ENCODE results near the gene PI4K2B.

Gene PI4K2B

GRCh38 chr4:25312496-25313200 lies 78.8 kb downstream of the PI4K2B start, which contains the start of gene ZCCHC4 (continued):
- TF ChIP-seq GLI4 (tag by site-specific recombination; IDR thresholded peaks at IDR 0.05) = 0 out of 2 replicates have a peak, but pooled peaks have one; percentile 62
- no peak for TF ChIP-seq MEIS1 (CRISPR knock-in tag; IDR thresholded peaks at IDR 0.05; ENCODE audit: borderline replicate concordance)
- TF ChIP-seq SALL2 (tag by site-specific recombination; IDR thresholded peaks at IDR 0.05; ENCODE audit: borderline replicate concordance) = no peak
- TF ChIP-seq ZNF510 (tag by site-specific recombination; IDR thresholded peaks at IDR 0.05; ENCODE audit: insufficient replicate concordance) = no peak
- no peak for TF ChIP-seq ZNF311 (tag by site-specific recombination; IDR thresholded peaks at IDR 0.05; ENCODE audit: borderline replicate concordance)
- TF ChIP-seq ZNF292 (tag by site-specific recombination; IDR thresholded peaks at IDR 0.05; ENCODE audit: borderline replicate concordance, low read depth) = no peak
- TF ChIP-seq REPIN1 (tag by site-specific recombination; IDR thresholded peaks at IDR 0.05; ENCODE audit: low read depth) = no peak
- TF ChIP-seq ZNF324 (tag by site-specific recombination; IDR thresholded peaks at IDR 0.05) = peak; percentile 87
- TF ChIP-seq ZBTB44 (tag by site-specific recombination; IDR thresholded peaks at IDR 0.05) = peak; percentile 79
- peak; percentile 94 for TF ChIP-seq SP3 (tag by site-specific recombination; IDR thresholded peaks at IDR 0.05)
- no peak for TF ChIP-seq ZNF664 (tag by site-specific recombination; IDR thresholded peaks at IDR 0.05)
- TF ChIP-seq ZNF266 (tag by site-specific recombination; IDR thresholded peaks at IDR 0.05; ENCODE audit: low read depth) = no peak
- no peak for TF ChIP-seq ZNF23 (tag by site-specific recombination; IDR thresholded peaks at IDR 0.05; ENCODE audit: borderline replicate concordance)
- no peak for TF ChIP-seq ZNF121 (tag by site-specific recombination; IDR thresholded peaks at IDR 0.05)
- TF ChIP-seq TSHZ1 (tag by site-specific recombination; IDR thresholded peaks at IDR 0.05; ENCODE audit: borderline replicate concordance) = no peak
- TF ChIP-seq ZNF248 (tag by site-specific recombination; IDR thresholded peaks at IDR 0.05) = no peak
- TF ChIP-seq ZNF621 (tag by site-specific recombination; IDR thresholded peaks at IDR 0.05) = peak; percentile 70; the same call in 1 of the 2 replicates
- no peak for TF ChIP-seq ZFP3 (tag by site-specific recombination; IDR thresholded peaks at IDR 0.05; ENCODE audit: low read depth)
- peak; percentile 97 for TF ChIP-seq ZNF639 (tag by site-specific recombination; IDR thresholded peaks at IDR 0.05)
- TF ChIP-seq OVOL3 (tag by site-specific recombination; IDR thresholded peaks at IDR 0.05) = no peak
- TF ChIP-seq ZNF280D (tag by site-specific recombination; IDR thresholded peaks at IDR 0.05) = no peak
- TF ChIP-seq ZNF837 (tag by site-specific recombination; IDR thresholded peaks at IDR 0.05) = no peak
- TF ChIP-seq ZNF530 (tag by site-specific recombination; IDR thresholded peaks at IDR 0.05; ENCODE audit: low read depth) = no peak
- peak; percentile 95 for TF ChIP-seq KLF8 (tag by site-specific recombination; IDR thresholded peaks at IDR 0.05)
- no peak for TF ChIP-seq ZNF426 (tag by site-specific recombination; IDR thresholded peaks at IDR 0.05)
- peak; percentile 77 for TF ChIP-seq ZSCAN23 (tag by site-specific recombination; IDR thresholded peaks at IDR 0.05)
- no peak for TF ChIP-seq PRDM1 (tag by site-specific recombination; IDR thresholded peaks at IDR 0.05)
- TF ChIP-seq ZSCAN5A (tag by site-specific recombination; IDR thresholded peaks at IDR 0.05) = peak; percentile 68; the same call in 1 of the 2 replicates
- TF ChIP-seq EGR2 (tag by site-specific recombination; IDR thresholded peaks at IDR 0.05; ENCODE audit: low read depth) = peak; percentile 48; the same call in 1 of the 2 replicates

All from HEK293 (cell line).